BLaER1 treated with 17β-estradiol and CSF1 and Interleukin-3, amounts not matched to agents 10 nM and 100 nM (cell line): ENCODE measurements around the gene AKT1.

Experiments used
- H3K27ac ChIP-seq, 11 experiments: shearing (Covaris generic); formaldehyde crosslinking; 2 replicates each; pipeline ENCODE4 v1.8.1; 2022
- H3K27me3 ChIP-seq, 11 experiments: shearing (Covaris generic); formaldehyde crosslinking; 2 replicates each; pipeline ENCODE4 v1.8.1; 2022
- H3K36me3 ChIP-seq, 11 experiments: shearing (Covaris generic); formaldehyde crosslinking; 2 replicates each; pipeline ENCODE4 v1.8.1; 2022
- H3K4me1 ChIP-seq, 10 experiments: shearing (Covaris generic); formaldehyde crosslinking; 2 replicates each; pipeline ENCODE4 v1.8.1; 2022
- H3K4me2 ChIP-seq, 11 experiments: shearing (Covaris generic); formaldehyde crosslinking; 2 replicates each; pipeline ENCODE4 v1.8.1; 2022
- H3K4me3 ChIP-seq, 10 experiments: shearing (Covaris generic); formaldehyde crosslinking; 2 replicates each; pipeline ENCODE4 v1.8.1; 2022
- H3K9ac ChIP-seq, 11 experiments: shearing (Covaris generic); formaldehyde crosslinking; 2 replicates each; pipeline ENCODE4 v1.8.1; 2022
- H3K9me3 ChIP-seq, 11 experiments: shearing (Covaris generic); formaldehyde crosslinking; replicated peaks in 1 of 11; 2 replicates each; pipeline ENCODE4 v1.8.1; 2022
- H4K20me1 ChIP-seq, 11 experiments: shearing (Covaris generic); formaldehyde crosslinking; 2 replicates each; pipeline ENCODE4 v1.8.1; 2022
- Cebpa-rat ChIP-seq, 11 experiments: shearing (Covaris generic); IDR thresholded peaks; 2 replicates each; pipeline ENCODE4 v1.8.1; 2022

The AKT1 gene

GRCh38 chr14:104787736-104788135 is 7.8 kb downstream of the AKT1 start:
- no peaks in the 10 kb centered on the region for H3K27me3 ChIP-seq
- TF ChIP-seq Cebpa-rat (IDR thresholded peaks at IDR 0.05) = no peak
- peak overlapping the region; percentile 83 to 99 (median 95) for H3K4me2 ChIP-seq
- peak overlapping the region in 3 of 10 experiments; percentile 9 to 28 (median 26); a peak in 2 of 20 replicates for H3K4me3 ChIP-seq
- H3K36me3 ChIP-seq = peaks cover 42 to 92% (median 73%) of the 10 kb centered on the region in 11 experiments
- peaks cover 74 to 95% (median 88%) of the 10 kb centered on the region in 10 experiments for H3K4me1 ChIP-seq
- no peaks in the 10 kb centered on the region for H3K9me3 ChIP-seq
- peak overlapping the region; percentile 48 to 89 (median 76) for H3K27ac ChIP-seq
- H3K9ac ChIP-seq = peak overlapping the region; percentile 44 to 80 (median 69); a peak in 21 of 22 replicates
- peaks cover 57 to 100% (median 98%) of the 10 kb centered on the region in 11 experiments for H4K20me1 ChIP-seq

DNA sequence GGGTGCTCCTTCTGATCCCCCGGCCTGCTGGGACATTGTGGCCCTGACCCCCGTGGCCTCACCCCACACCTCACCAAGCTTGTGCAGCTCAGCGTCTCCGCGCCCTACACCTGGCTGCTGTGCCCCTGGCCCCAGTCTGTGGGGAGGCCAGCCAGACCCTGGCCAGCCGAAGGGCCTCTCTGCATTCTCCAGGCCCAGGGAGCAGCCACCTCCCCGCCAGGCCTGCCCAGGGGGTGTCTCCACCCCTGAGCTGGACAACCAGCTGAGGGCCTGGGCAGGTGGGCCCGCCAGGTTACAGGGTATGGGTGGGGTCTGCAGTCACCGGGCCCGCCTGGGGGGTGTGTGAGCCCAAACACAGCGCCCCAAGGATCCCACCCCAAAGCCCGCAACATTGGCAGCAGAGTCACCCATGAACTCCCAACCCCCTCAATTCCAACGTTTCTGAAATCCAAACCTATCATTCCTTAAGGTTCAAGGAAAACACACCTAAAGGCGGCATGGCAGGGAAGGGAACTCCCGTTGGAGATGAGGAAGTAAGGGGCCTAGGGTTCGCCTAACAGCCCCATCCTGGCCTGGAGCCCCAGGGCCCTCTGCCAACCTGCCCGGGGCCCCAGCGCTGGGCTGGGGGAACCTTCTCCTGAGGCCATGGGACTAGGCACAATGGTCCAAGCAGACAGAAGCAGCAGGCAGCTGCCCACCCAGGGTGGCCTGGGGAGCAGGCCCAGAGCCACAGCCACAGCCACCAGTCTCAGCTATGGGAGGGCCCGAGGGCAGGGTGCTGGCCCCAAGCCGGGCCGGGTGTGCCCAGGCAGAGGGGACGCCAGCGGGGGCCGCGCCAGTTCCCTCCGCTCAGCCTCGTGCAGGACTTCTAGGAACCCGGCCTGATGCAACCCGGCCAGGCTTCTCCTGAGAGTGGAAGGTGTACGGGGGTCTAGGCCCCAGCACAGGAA is 8.5 kb downstream of the AKT1 start:
- Histone ChIP-seq H3K4me3 (peak overlapping the region in 8 of 10 experiments; percentile 9 to 54 (median 27); a peak in 9 of 20 replicates), H3K4me1 (peaks cover 66 to 91% (median 83%) of the 10 kb centered on the region in 10 experiments), H3K9me3 (no peaks in the 10 kb centered on the region), H3K27ac (peak overlapping the region; percentile 48 to 89 (median 76)), H4K20me1 (peaks cover 56 to 100% (median 97%) of the 10 kb centered on the region in 11 experiments; a peak in 21 of 22 replicates), H3K36me3 (peaks cover 40 to 91% (median 68%) of the 10 kb centered on the region in 11 experiments), H3K4me2 (peak overlapping the region; percentile 83 to 99 (median 95)), H3K27me3 (no peaks in the 10 kb centered on the region), H3K9ac (peak overlapping the region; percentile 44 to 80 (median 69); a peak in 21 of 22 replicates)
- no peak for TF ChIP-seq Cebpa-rat (IDR thresholded peaks at IDR 0.05)

GRCh38 chr14:104786091-104786586 is 9.4 kb downstream of the AKT1 start:
- TF ChIP-seq Cebpa-rat (IDR thresholded peaks at IDR 0.05) = no peak
- Histone ChIP-seq H3K9me3 (no peaks in the 10 kb centered on the region), H3K27me3 (no peaks in the 10 kb centered on the region), H3K4me2 (peak overlapping the region; percentile 83 to 99 (median 95)), H3K27ac (peak overlapping the region; percentile 48 to 89 (median 76); a peak in 20 of 22 replicates), H3K36me3 (peaks cover 39 to 90% (median 65%) of the 10 kb centered on the region in 11 experiments), H3K9ac (peak overlapping the region; percentile 44 to 80 (median 69); a peak in 19 of 22 replicates), H3K4me1 (peaks cover 58 to 87% (median 75%) of the 10 kb centered on the region in 10 experiments), H3K4me3 (peak overlapping the region in 1 of 10 experiments; percentile 32; a peak in 3 of 20 replicates), H4K20me1 (peaks cover 55 to 100% (median 96%) of the 10 kb centered on the region in 11 experiments; a peak in 21 of 22 replicates)

DNA sequence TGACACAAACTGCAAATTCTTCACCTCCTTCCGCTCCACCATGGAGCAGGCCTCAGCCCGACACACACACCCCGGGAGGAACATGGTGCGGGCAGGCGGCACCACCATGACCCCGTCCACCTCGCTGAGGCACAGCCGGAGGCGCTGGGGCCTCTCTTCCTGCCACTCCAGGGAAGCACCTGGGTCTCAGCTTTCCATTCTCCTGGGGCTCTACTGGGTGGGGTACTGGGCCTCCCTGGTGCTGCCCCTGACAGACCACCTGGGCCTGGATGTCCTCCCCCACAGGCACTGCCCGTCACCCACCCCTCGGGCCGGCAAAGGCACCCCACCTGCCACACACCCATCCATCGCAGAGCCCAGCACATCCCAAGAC is 9.9 kb downstream of the AKT1 start:
- Histone ChIP-seq H3K27ac (peak overlapping the region in 9 of 11 experiments; percentile 40 to 84 (median 73); a peak in 16 of 22 replicates), H3K9me3 (no peaks in the 10 kb centered on the region), H3K4me1 (peaks cover 53 to 82% (median 70%) of the 10 kb centered on the region in 10 experiments), H3K9ac (peak overlapping the region in 9 of 11 experiments; percentile 24 to 72 (median 55); a peak in 15 of 22 replicates), H3K27me3 (no peaks in the 10 kb centered on the region), H3K36me3 (peaks cover 37 to 90% (median 65%) of the 10 kb centered on the region in 11 experiments), H3K4me2 (peak overlapping the region; percentile 83 to 99 (median 95)), H4K20me1 (peaks cover 54 to 100% (median 96%) of the 10 kb centered on the region in 11 experiments; a peak in 21 of 22 replicates), H3K4me3 (no peak overlapping the region)
- no peak for TF ChIP-seq Cebpa-rat (IDR thresholded peaks at IDR 0.05)

GRCh38 chr14:104784846-104785707 is 10.5 kb downstream of the AKT1 start:
- no peak for TF ChIP-seq Cebpa-rat (IDR thresholded peaks at IDR 0.05)
- Histone ChIP-seq H3K27ac (peak overlapping the region in 8 of 11 experiments; percentile 40 to 84 (median 68); a peak in 15 of 22 replicates), H3K9ac (peak overlapping the region in 9 of 11 experiments; percentile 24 to 72 (median 55); a peak in 14 of 22 replicates), H3K27me3 (no peaks in the 10 kb centered on the region), H3K4me3 (no peak overlapping the region), H3K36me3 (peaks cover 38 to 90% (median 65%) of the 10 kb centered on the region in 11 experiments; a peak in 21 of 22 replicates), H4K20me1 (peaks cover 55 to 100% (median 96%) of the 10 kb centered on the region in 11 experiments; a peak in 21 of 22 replicates), H3K4me1 (peaks cover 47 to 78% (median 66%) of the 10 kb centered on the region in 10 experiments), H3K9me3 (no peaks in the 10 kb centered on the region), H3K4me2 (peak overlapping the region in 10 of 11 experiments; percentile 83 to 98 (median 95); a peak in 20 of 22 replicates)

DNA sequence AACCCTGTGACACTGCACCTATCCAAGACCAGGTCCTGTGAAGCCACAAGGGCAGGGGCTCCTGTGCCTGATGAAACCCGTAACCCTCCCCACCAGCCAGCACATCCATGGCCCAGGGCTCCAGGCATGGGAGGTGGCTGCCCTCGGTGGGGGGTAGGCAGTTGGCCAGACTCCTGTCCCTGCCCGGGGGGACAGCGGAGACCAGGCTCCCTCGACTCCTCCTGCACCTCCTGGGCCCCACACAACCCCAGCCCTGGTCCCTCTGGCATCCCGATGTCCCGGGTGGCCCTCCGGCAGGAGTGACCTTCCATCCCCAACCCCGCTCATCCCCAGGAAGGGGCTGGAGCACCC is 11.4 kb downstream of the AKT1 start:
- peak overlapping the region in 8 of 11 experiments; percentile 18 to 89 (median 42); a peak in 17 of 22 replicates for H3K4me2 ChIP-seq
- TF ChIP-seq Cebpa-rat (IDR thresholded peaks at IDR 0.05) = no peak
- H3K4me3 ChIP-seq = no peak overlapping the region
- H3K36me3 ChIP-seq = peaks cover 43 to 90% (median 65%) of the 10 kb centered on the region in 11 experiments
- no peaks in the 10 kb centered on the region for H3K27me3 ChIP-seq
- H3K4me1 ChIP-seq = peaks cover 38 to 70% (median 62%) of the 10 kb centered on the region in 10 experiments
- H3K27ac ChIP-seq = peak overlapping the region in 6 of 11 experiments; percentile 10 to 63 (median 24); a peak in 6 of 22 replicates
- H4K20me1 ChIP-seq = peaks cover 58 to 100% (median 96%) of the 10 kb centered on the region in 11 experiments
- H3K9me3 ChIP-seq = no peaks in the 10 kb centered on the region
- H3K9ac ChIP-seq = peak overlapping the region in 10 of 11 experiments; percentile 17 to 51 (median 39); a peak in 14 of 22 replicates

DNA sequence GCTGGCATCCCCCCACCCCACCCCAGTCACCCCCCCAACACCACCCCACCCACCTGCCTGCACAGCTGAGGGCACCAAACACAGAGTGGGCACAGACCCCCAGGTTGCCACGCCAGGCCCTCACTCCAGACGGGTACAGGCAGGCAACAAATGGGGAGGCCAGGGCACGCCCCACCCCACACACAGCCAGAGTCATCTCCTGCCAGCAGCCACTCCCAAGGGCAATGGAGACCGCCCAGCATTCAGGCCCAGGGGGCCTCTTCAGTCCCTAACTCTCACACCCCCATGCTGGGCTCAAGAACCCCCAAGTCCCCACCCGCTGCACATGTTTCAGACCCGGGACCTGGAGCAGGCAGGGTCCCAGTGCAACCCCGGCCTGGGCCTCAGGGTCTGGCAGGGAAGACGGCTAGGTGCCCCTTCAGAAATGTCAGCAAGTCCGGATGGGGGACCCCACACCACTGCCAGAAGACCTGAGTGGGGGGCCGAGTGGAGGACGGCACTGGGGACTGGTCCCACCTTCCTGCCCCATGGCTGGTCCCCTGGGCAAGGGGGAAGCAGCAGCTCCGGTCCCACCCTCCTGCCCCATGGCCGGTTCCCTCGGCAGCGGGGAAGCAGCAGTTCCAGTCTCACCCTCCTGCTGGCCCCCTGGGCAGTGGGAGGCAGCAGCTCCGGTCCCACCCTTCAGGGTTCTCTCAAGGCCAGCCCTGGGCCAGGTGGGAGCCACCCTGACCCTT is 11.9 kb downstream of the AKT1 start:
- Histone ChIP-seq H3K9ac (peak overlapping the region in 10 of 11 experiments; percentile 17 to 51 (median 39); a peak in 14 of 22 replicates), H3K36me3 (peaks cover 41 to 90% (median 65%) of the 10 kb centered on the region in 11 experiments), H3K4me2 (peak overlapping the region in 8 of 11 experiments; percentile 18 to 89 (median 42); a peak in 17 of 22 replicates)

More for the DNA sequence above, 11.9 kb downstream of the AKT1 start:
- H3K4me3 ChIP-seq = no peak overlapping the region
- H3K9me3 ChIP-seq = no peaks in the 10 kb centered on the region
- no peak for TF ChIP-seq Cebpa-rat (IDR thresholded peaks at IDR 0.05)
- peak overlapping the region in 6 of 11 experiments; percentile 10 to 63 (median 24); a peak in 4 of 22 replicates for H3K27ac ChIP-seq
- peaks cover 33 to 64% (median 57%) of the 10 kb centered on the region in 10 experiments for H3K4me1 ChIP-seq
- H3K27me3 ChIP-seq = no peaks in the 10 kb centered on the region
- peaks cover 64 to 100% (median 96%) of the 10 kb centered on the region in 11 experiments for H4K20me1 ChIP-seq
